ENCODE measurements around the gene EFNA3.

GRCh38 chr1:155081472-155082300 lies 3.0 kb downstream of the EFNA3 start:
- TF ChIP-seq REST (IDR thresholded peaks at IDR 0.05; ENCODE audit: insufficient read depth in 1 of 2, low read depth in 2 of 2, low read length in 2 of 2), result no peak
- TF ChIP-seq TAF1 (IDR thresholded peaks at IDR 0.05; ENCODE audit: borderline replicate concordance, insufficient read depth, low read length), result no peak

Data from PFSK-1 (cell line).